ENCODE results near the gene DZANK1.

- TF ChIP-seq TAF1 (IDR thresholded peaks at IDR 0.05; ENCODE audit: low read depth) (no peak), FOXM1 (IDR thresholded peaks at IDR 0.05; ENCODE audit: borderline replicate concordance, low read depth) (no peak), RAD21 (IDR thresholded peaks at IDR 0.05; ENCODE audit: low read depth) (no peak), EP300 (IDR thresholded peaks at IDR 0.05; ENCODE audit: borderline replicate concordance) (no peak)
These were observed 1.2 kb downstream of the DZANK1 start for GRCh38 chr20:18465536-18466200.
